Measurements from ENCODE around the gene SGMS2.

Gene SGMS2

GRCh38 chr4:107891299-107891698, 66.6 kb downstream of the SGMS2 start:
- in situ Hi-C loops (cut with HindIII; ENCODE audit: low pct_ligation_motif_present, low sequenced_read_pairs): no loop called here
- DNase-seq: no peak
- no peak overlapping the region for H3K4me3 ChIP-seq (ENCODE audit: low read depth, low read length)
- H3K27ac ChIP-seq: no peak overlapping the region
- no peak for TF ChIP-seq CTCF (IDR thresholded peaks at IDR 0.05; ENCODE audit: low read depth, low read length, missing control alignments)
- no peaks in the 10 kb centered on the region for H3K27me3 ChIP-seq (replicated peaks)
- no peaks in the 10 kb centered on the region for H3K36me3 ChIP-seq (replicated peaks)

GRCh38 chr4:107893171-107894137, 68.7 kb downstream of the SGMS2 start:
- no peak for TF ChIP-seq CTCF (IDR thresholded peaks at IDR 0.05; ENCODE audit: low read depth, low read length, missing control alignments)
- no peak overlapping the region for H3K27ac ChIP-seq
- DNase-seq: no peak
- H3K36me3 ChIP-seq (replicated peaks): no peaks in the 10 kb centered on the region
- in situ Hi-C loops (cut with HindIII; ENCODE audit: low pct_ligation_motif_present, low sequenced_read_pairs): no loop called here
- no peak overlapping the region for H3K4me3 ChIP-seq (ENCODE audit: low read depth, low read length)
- H3K27me3 ChIP-seq (replicated peaks): no peaks in the 10 kb centered on the region

GRCh38 chr4:107894138-107894603, 69.4 kb downstream of the SGMS2 start:
- in situ Hi-C loops (cut with HindIII; ENCODE audit: low pct_ligation_motif_present, low sequenced_read_pairs): no loop called here
- TF ChIP-seq CTCF (IDR thresholded peaks at IDR 0.05; ENCODE audit: low read depth, low read length, missing control alignments): no peak
- Histone ChIP-seq H3K27ac (no peak overlapping the region), H3K4me3 (ENCODE audit: low read depth, low read length) (no peak overlapping the region), H3K36me3 (replicated peaks) (no peaks in the 10 kb centered on the region), H3K27me3 (replicated peaks) (no peaks in the 10 kb centered on the region)
- no peak for DNase-seq

- no peak for TF ChIP-seq CTCF (IDR thresholded peaks at IDR 0.05; ENCODE audit: low read depth, low read length, missing control alignments)
- Histone ChIP-seq H3K4me3 (ENCODE audit: low read depth, low read length) (no peak overlapping the region), H3K36me3 (replicated peaks) (no peaks in the 10 kb centered on the region), H3K27ac (peak overlapping the region; percentile 74), H3K27me3 (replicated peaks) (no peaks in the 10 kb centered on the region)
- DNase-seq: peak; percentile 94
- in situ Hi-C loops (cut with HindIII; ENCODE audit: low pct_ligation_motif_present, low sequenced_read_pairs): no loop called here
Measured at GRCh38 chr4:107896158-107896645, 71.5 kb downstream of the SGMS2 start.

GRCh38 chr4:107896646-107897045, 71.9 kb downstream of the SGMS2 start:
- no peak for DNase-seq
- H3K4me3 ChIP-seq (ENCODE audit: low read depth, low read length): no peak overlapping the region
- peak overlapping the region; percentile 74 for H3K27ac ChIP-seq
- in situ Hi-C loops (cut with HindIII; ENCODE audit: low pct_ligation_motif_present, low sequenced_read_pairs): no loop called here
- no peaks in the 10 kb centered on the region for H3K27me3 ChIP-seq (replicated peaks)
- no peak for TF ChIP-seq CTCF (IDR thresholded peaks at IDR 0.05; ENCODE audit: low read depth, low read length, missing control alignments)
- H3K36me3 ChIP-seq (replicated peaks): no peaks in the 10 kb centered on the region

All from brain microvascular endothelial cell (primary cell).